Stromal cell of bone marrow (primary cell): ENCODE results near the gene MAU2.
A peak's percentile ranks its signal among the peaks of the same experiment; 100 is the strongest.

Source experiments
- DNase-seq: peaks from one replicate; pipeline ENCODE4 v3.0.0-alpha.2; 2012; ENCODE audit warnings: low read depth

The MAU2 gene

GRCh38 chr19:19306191-19306590 is 14.4 kb upstream of the MAU2 start:
- no peak for DNase-seq

- no peak for DNase-seq
Observed at GRCh38 chr19:19308373-19308772, 12.3 kb upstream of the MAU2 start.

DNA sequence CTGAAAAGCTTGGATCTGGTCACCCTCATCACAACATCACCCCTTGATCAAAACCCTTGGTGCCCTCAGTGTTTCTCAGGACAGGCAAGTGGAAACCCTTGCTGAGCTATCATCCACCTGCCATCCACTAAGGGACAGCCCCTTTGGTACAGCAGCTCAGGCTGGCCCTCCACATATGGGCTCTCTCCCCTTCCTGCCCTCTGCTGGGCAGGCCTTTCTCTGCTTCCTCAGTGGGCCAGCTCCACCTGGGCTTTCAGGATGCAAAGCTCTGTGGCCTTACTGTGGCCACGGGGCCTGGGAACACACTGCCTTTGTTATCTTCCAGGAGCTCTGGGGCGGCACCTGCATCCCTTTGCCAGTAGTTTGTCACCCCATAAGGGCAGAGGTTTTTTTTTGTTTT is 5.2 kb upstream of the MAU2 start:
- DNase-seq = no peak

GRCh38 chr19:19316082-19316481 is 4.5 kb upstream of the MAU2 start:
- no peak for DNase-seq

- no peak for DNase-seq
Observed at GRCh38 chr19:19319732-19320360, 783 bp upstream of the MAU2 start.

DNA sequence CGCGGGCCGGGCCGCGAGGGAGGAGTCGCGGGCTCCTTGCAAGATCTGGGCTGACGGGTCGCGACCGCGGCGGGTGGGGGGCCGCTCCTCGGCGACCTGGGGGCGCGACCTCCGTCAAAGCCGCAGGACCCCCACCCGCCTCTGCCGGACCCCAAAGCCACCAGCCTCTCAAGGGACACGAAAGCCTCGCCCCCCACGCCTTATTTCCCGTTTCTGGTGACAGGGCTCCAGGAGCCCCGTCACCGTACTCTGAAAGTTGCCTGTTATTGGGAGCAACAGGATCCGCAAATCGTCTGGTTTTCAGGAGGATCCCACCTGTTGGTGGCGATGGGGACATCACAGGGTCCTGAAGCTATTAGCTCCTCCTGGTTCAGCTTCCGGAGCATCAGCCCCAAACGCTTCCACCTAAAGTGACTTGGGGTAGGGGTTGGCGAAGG is 530 bp downstream of the MAU2 start:
- DNase-seq = no peak

GRCh38 chr19:19324059-19324770 is 3.6 kb downstream of the MAU2 start:
- no peak for DNase-seq

- DNase-seq = no peak
Observed at GRCh38 chr19:19327672-19328071, 7.0 kb downstream of the MAU2 start.

DNA sequence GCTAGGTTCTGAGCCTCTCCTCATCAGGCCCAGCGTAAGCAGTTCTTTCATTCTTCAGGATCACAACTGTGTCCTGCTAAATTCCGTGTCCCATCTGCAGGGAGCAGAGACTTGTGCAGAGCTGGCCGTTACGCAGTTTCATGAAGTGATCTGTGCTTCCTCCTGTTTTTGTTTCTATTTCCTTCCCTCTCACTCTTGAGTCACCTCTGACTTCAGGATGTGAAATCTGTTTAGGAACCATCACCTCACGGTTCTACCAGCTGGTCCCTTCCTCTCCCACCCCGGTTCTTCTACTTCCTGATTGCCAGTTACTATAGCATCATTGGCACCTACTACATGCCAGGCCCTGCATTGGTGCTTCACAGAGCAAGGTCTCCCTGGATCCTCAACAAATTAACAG is 8.5 kb downstream of the MAU2 start:
- no peak for DNase-seq

GRCh38 chr19:19334063-19334988 is 13.7 kb downstream of the MAU2 start:
- DNase-seq = no peak

DNA sequence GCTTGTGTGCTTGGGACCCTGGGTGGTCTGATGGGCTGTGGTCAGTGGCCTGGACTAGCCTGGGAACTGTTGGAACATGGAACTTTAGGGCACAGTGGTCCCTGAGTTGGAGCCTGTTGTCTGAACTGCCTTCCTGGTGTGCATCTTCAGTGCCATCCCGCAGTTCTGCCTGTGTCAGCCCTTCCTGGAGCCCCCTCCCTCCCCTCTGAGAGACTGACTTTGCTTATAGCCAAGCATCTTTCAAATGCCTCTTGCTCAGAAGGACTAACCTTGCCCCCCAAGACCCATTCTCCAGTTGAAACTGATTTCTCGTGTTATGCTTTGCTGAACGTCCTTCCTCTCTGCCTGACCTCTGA is 14.3 kb downstream of the MAU2 start:
- DNase-seq = no peak

- DNase-seq = no peak
Observed at GRCh38 chr19:19335408-19336158, 15.0 kb downstream of the MAU2 start.

- no peak for DNase-seq
Observed at GRCh38 chr19:19336597-19336996, 16.0 kb downstream of the MAU2 start.

DNA sequence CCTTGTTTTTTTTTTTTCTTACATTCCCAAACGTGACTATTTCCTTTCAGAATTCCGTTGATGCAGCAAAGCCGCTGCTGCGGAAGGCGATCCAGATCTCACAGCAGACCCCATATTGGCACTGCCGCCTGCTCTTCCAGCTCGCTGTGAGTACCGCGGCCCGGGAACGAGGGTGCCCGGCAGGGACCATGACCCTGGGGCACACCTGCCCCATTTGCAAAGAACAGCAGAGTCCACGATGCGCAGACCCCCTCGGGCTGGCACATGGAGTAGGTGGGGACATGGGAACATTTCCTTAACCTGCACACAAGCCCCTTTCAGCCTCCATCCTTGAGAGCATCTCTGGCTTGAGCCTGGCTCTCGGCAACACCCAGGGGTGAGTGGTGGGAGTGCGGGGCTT is 16.5 kb downstream of the MAU2 start:
- no peak for DNase-seq

GRCh38 chr19:19338082-19338481 is 17.5 kb downstream of the MAU2 start:
- DNase-seq = peak; percentile 45

DNA sequence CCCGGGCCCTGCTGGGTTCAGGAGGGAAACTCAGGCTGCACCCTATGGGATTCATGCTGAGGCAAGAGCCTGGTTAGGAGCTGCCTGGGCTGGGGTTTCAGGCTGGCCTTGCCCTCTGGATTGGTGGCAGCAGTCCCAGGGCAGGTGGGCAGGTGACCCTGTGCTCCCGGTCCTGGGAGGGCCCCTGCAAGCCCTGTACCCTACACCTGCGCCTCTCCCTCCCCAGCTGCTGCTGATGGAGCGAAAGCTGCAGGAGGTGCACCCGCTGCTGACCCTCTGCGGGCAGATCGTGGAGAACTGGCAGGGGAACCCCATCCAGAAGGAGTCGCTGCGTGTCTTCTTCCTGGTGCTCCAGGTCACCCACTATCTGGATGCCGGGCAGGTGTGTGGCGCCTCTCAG is 20.4 kb downstream of the MAU2 start:
- no peak for DNase-seq

DNA sequence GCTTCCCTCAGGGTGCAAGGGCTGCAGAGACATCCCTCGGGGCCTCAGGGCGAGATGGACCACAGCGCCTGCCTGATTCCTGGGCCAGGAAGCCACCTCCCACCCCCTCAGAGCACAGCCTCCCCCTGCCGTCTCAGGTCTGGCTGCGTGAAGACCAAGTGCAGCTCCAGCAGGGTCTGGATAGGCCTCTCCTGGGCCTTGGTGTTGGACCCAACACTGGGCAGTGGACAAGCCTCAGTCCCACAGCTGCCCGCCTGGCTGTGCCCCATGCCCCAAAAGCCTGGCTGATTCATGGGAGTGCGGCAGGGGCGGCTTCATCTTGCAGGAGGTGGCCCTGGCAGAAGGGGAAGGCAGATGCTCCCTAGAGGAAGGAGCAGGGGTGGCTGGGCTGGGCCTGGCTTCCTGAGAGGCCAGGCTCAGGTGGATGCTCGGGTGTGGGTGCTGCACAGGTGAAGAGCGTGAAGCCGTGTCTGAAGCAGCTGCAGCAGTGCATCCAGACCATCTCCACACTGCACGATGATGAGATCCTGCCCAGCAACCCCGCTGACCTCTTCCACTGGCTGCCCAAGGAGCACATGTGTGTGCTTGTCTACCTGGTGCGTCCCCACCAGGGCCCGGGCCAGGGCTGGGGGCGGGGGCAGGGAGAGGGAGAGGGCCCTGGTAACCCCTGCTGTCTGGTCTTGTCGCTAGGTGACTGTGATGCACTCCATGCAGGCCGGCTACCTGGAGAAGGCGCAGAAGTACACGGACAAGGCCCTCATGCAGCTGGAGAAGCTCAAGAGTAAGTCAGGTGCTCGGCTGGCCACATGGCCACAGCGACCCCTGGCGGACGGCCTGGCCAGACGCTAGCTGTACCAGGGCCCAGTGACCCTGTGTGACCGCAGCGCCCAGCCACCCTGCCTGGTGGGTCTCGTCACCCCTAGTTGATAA is 21.7 kb downstream of the MAU2 start:
- DNase-seq = no peak

DNA sequence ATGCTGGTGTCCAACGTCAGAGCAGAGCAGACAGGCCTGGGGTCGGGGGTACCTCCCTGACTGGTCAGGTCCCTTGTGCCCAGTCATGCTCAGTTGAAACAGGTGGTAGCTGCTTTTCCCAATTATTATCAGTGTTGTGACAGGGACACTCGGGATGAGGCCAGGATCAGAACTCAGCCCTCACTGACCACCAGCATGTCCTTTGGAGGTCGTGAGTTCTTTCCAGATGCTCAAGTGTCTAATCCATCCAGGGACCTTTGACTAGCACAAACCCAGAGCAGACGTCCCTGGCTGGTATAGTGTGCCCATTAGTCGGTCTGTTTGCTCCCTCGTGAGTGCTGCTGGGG is 22.4 kb downstream of the MAU2 start:
- DNase-seq = no peak

DNA sequence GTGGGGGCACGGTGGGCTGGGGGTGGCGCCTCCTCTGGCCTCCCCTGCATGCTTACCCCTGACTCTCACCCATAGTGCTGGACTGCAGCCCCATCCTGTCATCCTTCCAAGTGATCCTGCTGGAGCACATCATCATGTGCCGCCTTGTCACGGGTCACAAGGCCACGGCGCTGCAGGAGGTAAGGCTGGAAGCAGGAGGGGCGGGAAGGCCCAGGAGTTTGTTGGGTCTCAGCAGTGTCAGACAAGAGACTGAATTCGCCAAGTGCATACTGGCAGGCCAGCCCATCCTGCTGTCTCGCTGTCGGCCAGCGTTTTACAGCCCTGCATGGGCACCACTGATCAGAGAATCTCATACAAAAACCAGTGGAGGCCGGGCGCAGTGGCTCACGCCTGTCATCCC is 23.1 kb downstream of the MAU2 start:
- no peak for DNase-seq

GRCh38 chr19:19345232-19345631 is 24.6 kb downstream of the MAU2 start:
- no peak for DNase-seq

DNA sequence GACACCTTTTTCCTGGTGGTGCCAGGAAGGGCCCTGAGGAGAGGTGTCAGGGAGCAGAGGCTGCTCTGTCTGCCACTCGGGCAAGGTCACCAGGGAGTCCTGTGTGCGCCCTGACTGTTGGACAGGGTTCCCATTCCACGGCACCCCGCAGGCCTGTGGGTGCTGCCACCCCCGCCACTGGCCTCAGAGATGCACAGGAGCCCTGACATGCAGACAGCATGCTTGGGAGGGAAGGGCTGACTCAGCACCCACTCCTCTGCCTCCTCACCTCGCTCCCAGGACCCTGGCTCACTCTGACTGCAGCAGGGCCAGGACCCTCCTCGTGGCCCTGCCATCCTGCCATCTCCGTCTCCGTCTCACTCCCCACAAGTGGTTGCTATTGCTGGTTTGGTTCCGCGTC is 25.3 kb downstream of the MAU2 start:
- no peak for DNase-seq
